PC-9 (cell line): ENCODE measurements around the gene FOXF1. TPM values are rescaled to one million over a fixed set of nuclear protein-coding genes. Genes with fewer than 3 reads are reported as not detected.

Experiments used
- BruUV-seq: library from RNA; stranded (reverse); fragments of 400-500 nt; replicated peaks from 2 replicates; lab custom pipeline; 2021; lab: Mats Ljungman, UMichigan
- CTCF ChIA-PET: fragments of 300-600 bp; sonication (Branson Sonifier 250); formaldehyde crosslinking; loops from one replicate; lab custom pipeline; 2022; ENCODE audit warnings: antibody characterized with exemption; lab: Charles Lee
- POLR2A ChIA-PET: fragments of 300-600 bp; sonication (Branson Sonifier 250); formaldehyde crosslinking; loops from one replicate; lab custom pipeline; 2022; ENCODE audit warnings: antibody characterized with exemption; ENCODE audit not compliant: unreplicated experiment; lab: Charles Lee
- DNase-seq, 2 experiments: peaks; one replicate each; pipeline versions ENCODE4 v3.0.0 to v3.0.0-alpha.2; 2015 to 2022; ENCODE audit warnings: mixed read lengths in 1 of 2
- H2AFZ ChIP-seq: fragments of 200-600 bp; sonication (generic); 2 replicates; pipeline ENCODE4 v1.8.1; 2017; ENCODE audit warnings: antibody characterized with exemption
- H3F3A ChIP-seq: fragments of 200-600 bp; sonication (generic); 2 replicates; pipeline ENCODE4 v1.8.1; 2017; ENCODE audit warnings: antibody characterized with exemption, mild to moderate bottlenecking, low read depth; ENCODE audit not compliant: insufficient read depth
- H3K27ac ChIP-seq: fragments of 200-600 bp; sonication (generic); 2 replicates; pipeline ENCODE4 v1.6.1; 2016; ENCODE audit warnings: mixed run types
- H3K27me3 ChIP-seq: fragments of 200-600 bp; sonication (generic); 2 replicates; pipeline ENCODE4 v1.6.1; 2016; ENCODE audit warnings: low read depth, mixed run types; ENCODE audit not compliant: insufficient read depth
- H3K36me3 ChIP-seq: fragments of 200-600 bp; sonication (generic); 2 replicates; pipeline ENCODE4 v1.6.1; 2016; ENCODE audit warnings: low read depth, mixed run types
- H3K4me1 ChIP-seq: fragments of 200-600 bp; sonication (generic); replicated peaks from 2 replicates; pipeline ENCODE4 v1.6.1; 2016; ENCODE audit warnings: mixed run types; ENCODE audit not compliant: insufficient read depth
- H3K4me2 ChIP-seq: fragments of 200-600 bp; sonication (generic); 2 replicates; pipeline ENCODE4 v1.6.1; 2017; ENCODE audit warnings: mixed run types
- H3K4me3 ChIP-seq: fragments of 200-600 bp; sonication (generic); 2 replicates; pipeline ENCODE4 v1.6.1; 2016; ENCODE audit warnings: mixed run types
- H3K79me2 ChIP-seq: fragments of 200-600 bp; sonication (generic); 2 replicates; pipeline ENCODE4 v1.6.1; 2017; ENCODE audit warnings: low read depth, mixed run types
- H3K9me2 ChIP-seq: fragments of 200-600 bp; sonication (generic); 2 replicates; pipeline ENCODE4 v1.8.1; 2017; ENCODE audit warnings: mild to moderate bottlenecking; ENCODE audit not compliant: insufficient read depth
- H3K9me3 ChIP-seq: fragments of 200-600 bp; sonication (generic); 2 replicates; pipeline ENCODE4 v1.8.1; 2016; ENCODE audit warnings: low read depth; ENCODE audit not compliant: insufficient read depth
- H4K20me1 ChIP-seq: fragments of 200-600 bp; sonication (generic); 2 replicates; pipeline ENCODE4 v1.8.1; 2017; ENCODE audit not compliant: insufficient read depth
- CTCF ChIP-seq: fragments of 200-600 bp; sonication (generic); conservative IDR thresholded peaks from 2 replicates; pipeline ENCODE4 v1.6.1; 2017; ENCODE audit warnings: mixed run types, antibody characterized with exemption, mild to moderate bottlenecking, moderate library complexity
- EZH2 ChIP-seq: fragments of 200-600 bp; sonication (generic); IDR thresholded peaks from 2 replicates; pipeline ENCODE4 v1.8.0; 2017; ENCODE audit warnings: antibody characterized with exemption, low read depth
- intact Hi-C: fragments of 100-400 bp; cut with micrococcal nuclease; formaldehyde crosslinking; loops from one replicate; pipeline ENCODE4 v1.10.0; 2022; ENCODE audit not compliant: unreplicated experiment
- total RNA-seq: library from RNA; stranded (reverse); gene quantifications from 2 replicates; pipeline ENCODE4 v1.2.3, GENCODE V29; 2021

Gene FOXF1
- total RNA-seq, 1 experiment from 2014 or later, result not detected

- no peak overlapping the region for H2AFZ ChIP-seq
- POLR2A ChIA-PET, result no interaction called here
- H3K27me3 ChIP-seq, result peaks cover 61% of the 10 kb centered on the region
- H3K79me2 ChIP-seq, result no peaks in the 10 kb centered on the region
- TF ChIP-seq CTCF (no peak), EZH2 (no peak)
- intact Hi-C loops, result loop anchor here (1.0 to 10.0 kb wide), 2 partner anchors 172 to 695 kb away; no protein-coding TSS in a partner anchor
- H3K4me2 ChIP-seq, result no peak overlapping the region
- no peak overlapping the region for H3K4me3 ChIP-seq
- no peaks in the 10 kb centered on the region for H3K4me1 ChIP-seq
- H3K36me3 ChIP-seq, result no peaks in the 10 kb centered on the region
- no peak for DNase-seq
- no peaks in the 10 kb centered on the region for H3K9me2 ChIP-seq
- no peaks in the 10 kb centered on the region for H3F3A ChIP-seq
- H3K27ac ChIP-seq, result no peak overlapping the region
- peaks cover 6% of the 10 kb centered on the region; the same call in 1 of the 2 replicates for H4K20me1 ChIP-seq
- CTCF ChIA-PET, result interaction anchor here (0.6 kb wide), 1 partner anchor 802 kb away, joined by 5 read pairs; no protein-coding TSS in a partner anchor
- BruUV-seq, result no TSS peak
- H3K9me3 ChIP-seq, result no peaks in the 10 kb centered on the region
These were observed 6.3 kb downstream of the FOXF1 start for GRCh38 chr16:86516623-86517003.

- Histone ChIP-seq H2AFZ (no peak overlapping the region), H4K20me1 (peaks cover 6% of the 10 kb centered on the region; the same call in 1 of the 2 replicates), H3K9me2 (no peaks in the 10 kb centered on the region), H3K36me3 (no peaks in the 10 kb centered on the region), H3K4me1 (no peaks in the 10 kb centered on the region), H3K9me3 (no peaks in the 10 kb centered on the region), H3K79me2 (no peaks in the 10 kb centered on the region), H3K4me2 (no peak overlapping the region), H3F3A (no peaks in the 10 kb centered on the region), H3K27ac (no peak overlapping the region), H3K4me3 (no peak overlapping the region), H3K27me3 (peaks cover 65% of the 10 kb centered on the region)
- intact Hi-C loops, result loop anchor here (1.0 to 10.0 kb wide), 2 partner anchors 172 to 696 kb away; no protein-coding TSS in a partner anchor
- no peak for DNase-seq
- ChIA-PET POLR2A (no interaction called here), CTCF (interaction anchor here (0.6 to 1.4 kb wide), 3 partner anchors 444 to 801 kb away, joined by 5 to 6 read pairs (median 5); no protein-coding TSS in a partner anchor)
- TF ChIP-seq EZH2, result no peak
- no peak for TF ChIP-seq CTCF
- BruUV-seq, result no TSS peak
These were observed 6.7 kb downstream of the FOXF1 start for GRCh38 chr16:86517033-86517432.

- no peak overlapping the region for H3K4me3 ChIP-seq
- TF ChIP-seq CTCF (peak; percentile 67), EZH2 (no peak)
- H3K4me1 ChIP-seq, result no peaks in the 10 kb centered on the region
- peaks cover 5% of the 10 kb centered on the region; the same call in 1 of the 2 replicates for H4K20me1 ChIP-seq
- H3K9me3 ChIP-seq, result no peaks in the 10 kb centered on the region
- no peaks in the 10 kb centered on the region for H3K9me2 ChIP-seq
- H2AFZ ChIP-seq, result no peak overlapping the region; the same call in 1 of the 2 replicates
- H3K27me3 ChIP-seq, result peaks cover 69% of the 10 kb centered on the region
- no TSS peak for BruUV-seq
- no peak overlapping the region for H3K27ac ChIP-seq
- POLR2A ChIA-PET, result no interaction called here
- peak in 1 of 2 experiments; percentile 34 for DNase-seq
- no peaks in the 10 kb centered on the region for H3F3A ChIP-seq
- CTCF ChIA-PET, result interaction anchor here (0.7 to 1.4 kb wide), 3 partner anchors 299 to 697 kb away, joined by 3 to 6 read pairs (median 5); no protein-coding TSS in a partner anchor
- intact Hi-C loops, result loop anchor here (1.0 to 10.0 kb wide), 2 partner anchors 173 to 696 kb away; no protein-coding TSS in a partner anchor
- no peaks in the 10 kb centered on the region for H3K79me2 ChIP-seq
- no peak overlapping the region for H3K4me2 ChIP-seq
- no peaks in the 10 kb centered on the region for H3K36me3 ChIP-seq
These were observed 7.4 kb downstream of the FOXF1 start for GRCh38 chr16:86517652-86518258.
